MG63 (cell line): Measurements from ENCODE around the gene ITGAL. TPM values are rescaled to one million over a fixed set of nuclear protein-coding genes. Genes with fewer than 3 reads are reported as not detected.
A peak's percentile ranks its signal among the peaks of the same experiment; 100 is the strongest.

ENCODE experiments used
- DNase-seq: peaks from one replicate; pipeline ENCODE4 v3.0.0-alpha.2; 2020
- H3K27me3 ChIP-seq: fragments of 250-450 bp; sonication (Bioruptor Pico); 2 replicates; pipeline ENCODE4 v1.5.1; 2020; ENCODE audit warnings: mild to moderate bottlenecking, moderate library complexity
- H3K36me3 ChIP-seq: fragments of 250-450 bp; sonication (Bioruptor Pico); 2 replicates; pipeline ENCODE4 v1.5.1; 2020; ENCODE audit warnings: mild to moderate bottlenecking, moderate library complexity
- H3K4me3 ChIP-seq: fragments of 250-450 bp; sonication (Bioruptor Pico); 2 replicates; pipeline ENCODE4 v1.5.1; 2020; ENCODE audit warnings: mild to moderate bottlenecking, moderate library complexity
- H3K9me3 ChIP-seq: fragments of 250-450 bp; sonication (Bioruptor Pico); 2 replicates; pipeline ENCODE4 v1.5.1; 2020; ENCODE audit warnings: mild to moderate bottlenecking, moderate library complexity
- total RNA-seq: library from RNA; depleted of rRNA; stranded (reverse); fragments of >200 nt; shearing (Covaris generic); gene quantifications from 2 replicates; pipeline ENCODE4 v1.2.3, GENCODE V29; 2014; ENCODE audit warnings: low replicate concordance

ITGAL gene
- total RNA-seq, 1 experiment from 2014 or later = not detected

- no peaks in the 10 kb centered on the region for H3K36me3 ChIP-seq
- no peaks in the 10 kb centered on the region for H3K9me3 ChIP-seq
- H3K27me3 ChIP-seq = no peaks in the 10 kb centered on the region; the same call in 1 of the 2 replicates
- no peak overlapping the region for H3K4me3 ChIP-seq
- DNase-seq = no peak
Observed at GRCh38 chr16:30478766-30479478, 6.4 kb downstream of the ITGAL start.

DNA sequence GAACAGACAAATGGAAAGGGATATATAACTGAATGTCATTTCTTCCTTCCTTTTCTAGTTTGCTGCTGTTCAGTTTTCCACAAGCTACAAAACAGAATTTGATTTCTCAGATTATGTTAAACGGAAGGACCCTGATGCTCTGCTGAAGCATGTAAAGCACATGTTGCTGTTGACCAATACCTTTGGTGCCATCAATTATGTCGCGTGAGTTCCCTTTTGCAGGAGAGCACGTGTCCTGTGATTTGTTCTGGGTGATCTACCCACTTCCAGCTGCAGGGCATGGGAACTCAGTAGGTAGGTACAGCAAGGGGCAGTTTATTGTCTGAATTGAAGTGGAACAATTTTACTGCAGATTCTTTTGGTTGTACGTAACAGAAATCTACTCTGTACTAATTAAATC lies 8.8 kb downstream of the ITGAL start:
- Histone ChIP-seq H3K4me3 (no peak overlapping the region), H3K9me3 (no peaks in the 10 kb centered on the region), H3K36me3 (no peaks in the 10 kb centered on the region), H3K27me3 (no peaks in the 10 kb centered on the region; the same call in 1 of the 2 replicates)
- no peak for DNase-seq

GRCh38 chr16:30482366-30482765 lies 9.8 kb downstream of the ITGAL start:
- DNase-seq = no peak
- no peaks in the 10 kb centered on the region for H3K9me3 ChIP-seq
- no peak overlapping the region for H3K4me3 ChIP-seq

DNA sequence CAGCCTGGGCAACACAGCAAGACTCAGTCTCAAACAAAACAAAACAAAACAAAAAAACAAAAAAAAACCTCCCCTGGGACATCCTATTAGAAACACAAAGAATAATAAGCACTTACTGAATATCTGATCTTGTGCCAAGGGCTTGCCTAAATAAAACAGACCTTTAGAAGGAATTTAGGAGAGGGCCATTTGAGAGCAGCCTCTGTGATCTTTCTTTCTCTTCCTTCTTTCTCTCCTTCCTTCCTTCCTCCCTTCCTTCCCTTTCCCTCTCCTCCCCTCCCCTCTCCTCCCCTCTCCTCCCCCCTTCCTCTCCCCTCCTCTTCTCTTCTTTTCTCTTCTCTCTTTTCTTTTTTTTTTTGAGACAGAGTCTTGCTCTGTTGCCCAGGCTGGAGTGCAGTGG lies 12.3 kb downstream of the ITGAL start:
- no peak for DNase-seq
- no peaks in the 10 kb centered on the region for H3K36me3 ChIP-seq
- H3K27me3 ChIP-seq = no peaks in the 10 kb centered on the region; the same call in 1 of the 2 replicates
- no peak overlapping the region for H3K4me3 ChIP-seq
- no peaks in the 10 kb centered on the region for H3K9me3 ChIP-seq

More at GRCh38 chr16:30482366-30482765, 9.8 kb downstream of the ITGAL start:
- H3K27me3 ChIP-seq = no peaks in the 10 kb centered on the region; the same call in 1 of the 2 replicates
- no peaks in the 10 kb centered on the region for H3K36me3 ChIP-seq

DNA sequence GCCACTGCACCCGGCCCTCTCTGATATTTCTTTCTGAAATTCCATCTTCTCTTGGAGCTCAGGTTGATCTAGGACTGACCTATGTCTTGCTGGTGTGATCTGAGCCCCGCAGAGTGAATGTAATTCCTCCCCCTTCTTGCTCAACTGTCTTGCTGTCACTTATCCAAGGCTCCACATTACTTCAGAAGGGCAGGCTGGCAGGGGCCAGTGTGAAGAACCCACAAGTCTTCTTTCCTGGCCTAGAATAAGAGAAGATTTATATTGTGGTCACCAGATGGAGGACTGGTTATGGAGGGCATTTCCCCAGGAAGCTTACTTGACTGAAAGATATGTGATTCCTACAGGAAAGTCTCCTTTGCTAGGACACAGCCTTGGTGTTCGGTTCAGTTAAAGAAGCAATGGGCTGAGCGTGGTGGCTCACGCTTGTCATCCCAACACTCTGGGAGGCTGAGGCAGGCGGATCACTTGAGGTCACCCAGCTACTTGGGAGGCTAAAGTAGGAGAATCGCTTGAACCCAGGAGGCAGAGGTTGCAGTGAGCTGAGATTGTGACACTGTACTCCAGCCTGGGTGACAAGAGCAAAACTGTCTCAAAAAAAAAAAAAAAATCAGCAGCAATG lies 13.4 kb downstream of the ITGAL start:
- no peak for DNase-seq
- Histone ChIP-seq H3K4me3 (no peak overlapping the region), H3K9me3 (no peaks in the 10 kb centered on the region), H3K36me3 (no peaks in the 10 kb centered on the region), H3K27me3 (no peaks in the 10 kb centered on the region; the same call in 1 of the 2 replicates)

GRCh38 chr16:30488764-30489605 lies 16.4 kb downstream of the ITGAL start:
- no peaks in the 10 kb centered on the region for H3K36me3 ChIP-seq
- no peak for DNase-seq
- H3K9me3 ChIP-seq = no peaks in the 10 kb centered on the region
- no peak overlapping the region for H3K4me3 ChIP-seq
- H3K27me3 ChIP-seq = no peaks in the 10 kb centered on the region

DNA sequence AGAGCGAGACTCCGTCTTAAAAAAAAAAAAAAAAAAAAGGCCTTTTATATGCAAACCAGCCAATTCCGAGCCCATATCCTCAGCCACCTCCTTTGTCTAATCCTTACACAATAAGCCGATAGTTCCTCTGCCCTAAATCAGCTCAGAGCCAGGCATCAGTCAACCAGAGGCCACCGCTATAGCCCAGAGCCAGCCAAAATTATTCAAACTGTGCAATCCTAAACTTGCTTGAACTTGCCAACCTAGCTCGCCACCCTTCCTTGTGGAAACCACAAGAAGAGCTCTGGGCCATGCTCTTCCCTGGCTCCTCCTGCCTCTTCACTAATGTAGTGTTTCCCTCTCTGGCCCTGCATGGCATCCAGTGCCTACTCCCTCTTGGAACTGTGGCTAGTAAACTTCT lies 17.7 kb downstream of the ITGAL start:
- Histone ChIP-seq H3K27me3 (no peaks in the 10 kb centered on the region), H3K36me3 (no peaks in the 10 kb centered on the region), H3K4me3 (no peak overlapping the region), H3K9me3 (no peaks in the 10 kb centered on the region)
- DNase-seq = peak; percentile 27

DNA sequence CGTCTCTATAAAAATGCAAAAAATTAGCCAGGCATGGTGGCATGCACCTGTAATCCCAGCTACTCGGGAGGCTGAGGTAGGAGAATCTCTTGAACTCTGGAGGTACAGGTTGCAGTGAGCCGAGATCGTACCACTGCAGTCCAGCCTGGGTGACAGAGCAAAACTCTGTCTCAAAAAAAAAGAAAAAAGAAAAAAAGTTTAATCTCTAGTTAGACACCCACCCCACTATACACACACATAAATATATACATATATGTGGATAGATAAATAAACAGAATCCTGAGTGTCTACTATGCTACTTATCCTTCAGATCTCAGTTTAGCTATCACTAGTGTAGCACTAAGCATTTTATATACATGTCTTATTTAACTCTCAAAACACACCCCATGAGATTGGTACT lies 18.7 kb downstream of the ITGAL start:
- H3K27me3 ChIP-seq = no peaks in the 10 kb centered on the region
- no peaks in the 10 kb centered on the region for H3K36me3 ChIP-seq
- no peak for DNase-seq
- H3K9me3 ChIP-seq = no peaks in the 10 kb centered on the region
- H3K4me3 ChIP-seq = no peak overlapping the region

- Histone ChIP-seq H3K9me3 (no peaks in the 10 kb centered on the region), H3K27me3 (no peaks in the 10 kb centered on the region), H3K4me3 (no peak overlapping the region), H3K36me3 (no peaks in the 10 kb centered on the region)
- peak; percentile 56 for DNase-seq
Observed at GRCh38 chr16:30491744-30492308, 19.3 kb downstream of the ITGAL start.

- DNase-seq = no peak
- H3K27me3 ChIP-seq = no peaks in the 10 kb centered on the region
- H3K9me3 ChIP-seq = no peaks in the 10 kb centered on the region
- H3K36me3 ChIP-seq = no peaks in the 10 kb centered on the region
- no peak overlapping the region for H3K4me3 ChIP-seq
Observed at GRCh38 chr16:30493941-30494488, 21.5 kb downstream of the ITGAL start.

- no peak for DNase-seq
- Histone ChIP-seq H3K36me3 (no peaks in the 10 kb centered on the region), H3K4me3 (no peak overlapping the region), H3K27me3 (no peaks in the 10 kb centered on the region), H3K9me3 (no peaks in the 10 kb centered on the region)
Observed at GRCh38 chr16:30494709-30495108, 22.2 kb downstream of the ITGAL start.

GRCh38 chr16:30499284-30499683 lies 26.7 kb downstream of the ITGAL start:
- Histone ChIP-seq H3K4me3 (no peak overlapping the region), H3K36me3 (no peaks in the 10 kb centered on the region), H3K27me3 (no peaks in the 10 kb centered on the region), H3K9me3 (no peaks in the 10 kb centered on the region)
- no peak for DNase-seq

DNA sequence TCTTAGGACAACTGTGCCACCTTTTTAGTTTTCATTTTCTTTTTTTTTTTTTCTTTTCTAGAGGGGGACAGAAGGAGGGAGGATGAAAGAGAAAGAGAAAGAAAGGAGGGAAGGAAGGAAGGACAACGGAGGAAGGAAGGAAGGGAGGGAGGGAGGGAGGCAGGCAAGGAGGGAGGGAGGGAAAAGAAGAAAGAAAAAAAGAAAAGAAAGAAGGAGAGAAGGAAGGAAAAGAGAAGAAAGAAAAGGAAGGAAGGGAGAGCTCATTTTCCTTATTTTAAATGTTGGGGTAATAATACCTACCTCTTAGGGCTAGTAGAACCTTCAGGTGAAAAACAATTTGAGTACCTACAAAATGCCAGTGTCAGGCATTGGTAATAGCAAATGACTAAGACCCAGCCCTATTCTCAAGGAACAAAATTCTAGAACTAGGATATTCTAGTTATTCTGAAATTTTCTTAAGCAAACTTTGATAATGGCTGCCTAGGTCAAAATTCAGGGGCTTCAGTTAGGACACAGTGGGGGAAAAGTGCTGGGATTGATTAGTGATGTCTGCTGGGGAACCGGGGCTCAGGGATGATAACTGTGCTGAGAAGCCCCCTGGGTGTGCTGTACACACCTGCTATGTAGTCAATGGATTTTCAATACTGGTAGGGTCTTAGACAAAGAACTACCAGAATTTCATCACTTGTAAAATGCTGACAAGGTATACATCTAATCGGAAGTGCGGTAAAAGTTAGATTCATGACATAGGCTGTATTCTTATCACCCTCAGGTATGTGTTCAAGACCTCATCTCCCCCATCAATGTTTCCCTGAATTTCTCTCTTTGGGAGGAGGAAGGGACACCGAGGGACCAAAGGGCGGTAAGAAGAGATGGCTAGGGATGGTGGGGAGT lies 31.1 kb downstream of the ITGAL start:
- no peak overlapping the region for H3K4me3 ChIP-seq
- no peaks in the 10 kb centered on the region for H3K27me3 ChIP-seq
- H3K36me3 ChIP-seq = no peaks in the 10 kb centered on the region
- no peaks in the 10 kb centered on the region for H3K9me3 ChIP-seq
- no peak for DNase-seq

GRCh38 chr16:30509081-30509765 lies 36.7 kb downstream of the ITGAL start:
- H3K27me3 ChIP-seq = no peaks in the 10 kb centered on the region
- DNase-seq = no peak
- H3K36me3 ChIP-seq = no peaks in the 10 kb centered on the region
- no peaks in the 10 kb centered on the region for H3K9me3 ChIP-seq
- H3K4me3 ChIP-seq = no peak overlapping the region

DNA sequence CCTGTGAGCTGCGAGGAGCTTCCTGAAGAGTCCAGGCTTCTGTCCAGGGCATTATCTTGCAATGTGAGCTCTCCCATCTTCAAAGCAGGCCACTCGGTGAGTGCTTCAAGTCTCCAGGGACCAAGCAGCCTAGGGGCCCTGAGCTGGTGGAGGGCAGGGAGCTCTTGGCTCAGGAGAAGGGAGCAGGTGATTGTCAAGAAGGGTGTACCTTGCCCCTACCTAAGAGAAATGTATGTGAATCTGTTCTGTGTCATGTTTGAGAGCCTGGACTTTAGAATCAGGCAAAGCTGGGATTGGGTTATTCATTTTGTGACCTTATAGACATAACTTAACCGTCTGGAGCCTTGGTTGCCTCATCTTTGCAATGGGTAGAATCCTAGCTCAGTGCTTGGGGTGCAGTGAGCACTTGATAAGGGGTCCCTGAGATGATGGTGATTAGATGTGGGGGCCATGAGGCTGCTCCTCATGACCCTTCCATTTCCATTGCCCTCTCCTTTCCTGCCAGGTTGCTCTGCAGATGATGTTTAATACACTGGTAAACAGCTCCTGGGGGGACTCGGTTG lies 37.9 kb downstream of the ITGAL start:
- Histone ChIP-seq H3K36me3 (no peaks in the 10 kb centered on the region), H3K9me3 (no peaks in the 10 kb centered on the region), H3K4me3 (no peak overlapping the region), H3K27me3 (no peaks in the 10 kb centered on the region)
- DNase-seq = no peak
